Suppressor macrophage (primary cell): ENCODE measurements around the gene SCD.

Source experiments
- DNase-seq, 4 experiments: peaks; one replicate each; pipeline ENCODE4 v3.0.0-alpha.2; 2020 to 2022

SCD gene

DNA sequence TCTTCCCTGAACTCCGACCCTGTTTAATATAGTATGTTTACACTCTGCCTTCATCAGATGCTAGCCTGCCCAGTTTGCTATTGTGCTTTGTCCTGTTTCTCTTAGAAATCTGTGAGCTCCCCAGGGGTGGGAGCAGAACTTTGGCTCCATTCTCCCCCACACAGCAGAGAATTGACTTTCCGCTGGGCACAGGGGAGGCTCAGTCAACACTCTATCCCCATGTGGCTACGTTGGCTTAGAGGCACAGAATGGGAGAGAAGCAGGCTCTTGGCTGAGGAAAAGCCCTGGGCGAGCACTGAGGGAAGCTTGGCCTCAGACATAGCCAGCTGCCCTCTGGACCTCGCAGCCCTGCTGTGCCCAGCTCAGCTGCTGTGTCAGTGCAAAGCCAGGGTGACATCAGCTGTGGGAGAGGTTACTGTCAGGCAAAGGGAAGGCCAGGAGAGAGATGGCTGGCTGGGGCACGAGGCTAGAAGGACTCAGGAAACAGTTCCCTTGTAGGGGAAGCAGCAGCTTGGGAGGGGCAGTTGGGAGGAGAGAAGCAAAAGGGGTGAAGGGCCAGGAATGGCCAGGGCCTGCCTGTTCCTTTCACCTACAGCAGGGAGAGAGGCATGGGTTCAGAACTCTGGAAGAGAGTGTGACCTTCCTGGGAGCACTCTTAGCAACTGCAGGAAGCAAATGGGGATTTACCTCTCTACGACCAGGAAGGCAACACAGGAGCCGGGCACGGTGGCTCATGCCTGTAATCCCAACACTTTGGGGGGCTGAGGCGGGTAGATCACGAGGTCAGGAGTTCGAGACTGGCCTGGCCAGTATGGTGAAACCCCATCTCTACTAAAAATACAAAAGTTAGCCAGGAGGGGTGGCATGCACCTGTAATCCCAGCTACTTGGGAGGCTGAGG lies 5.8 kb upstream of the SCD start:
- DNase-seq: peak; percentile 81 to 92 (median 88)

DNA sequence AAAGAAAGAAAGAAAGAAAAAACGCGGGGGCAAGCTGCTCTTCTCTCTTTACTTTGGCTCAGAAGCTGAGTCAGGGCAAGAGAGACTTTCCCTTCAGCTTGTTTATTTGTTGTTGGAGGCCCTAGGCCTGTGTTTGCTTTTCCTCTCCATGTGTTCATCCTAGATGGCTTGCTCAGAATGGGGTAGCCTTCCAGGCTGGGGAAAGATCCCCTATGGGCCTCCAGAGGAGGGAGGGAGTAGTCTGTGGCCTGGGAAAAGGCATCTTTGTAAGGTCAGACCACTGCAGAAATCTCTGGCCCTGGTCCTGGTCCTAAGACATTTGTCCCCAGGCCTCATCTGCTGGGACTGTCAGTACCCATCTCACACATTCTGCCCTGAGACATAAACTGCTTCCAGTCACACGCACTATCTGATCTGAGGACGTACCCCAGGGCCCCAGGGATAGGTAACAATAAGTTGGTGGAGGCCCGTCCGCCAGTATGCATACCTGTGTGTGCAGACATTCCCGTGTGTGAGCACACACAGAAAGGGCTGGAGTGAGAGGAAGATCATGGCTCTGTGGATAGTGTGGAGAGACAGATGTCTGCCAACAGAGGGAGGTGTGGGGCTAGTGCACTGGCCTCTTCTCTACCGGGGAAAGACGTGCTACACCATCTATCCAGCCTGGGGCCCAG lies 4.9 kb upstream of the SCD start:
- DNase-seq: peak; percentile 46 to 76 (median 70)

DNA sequence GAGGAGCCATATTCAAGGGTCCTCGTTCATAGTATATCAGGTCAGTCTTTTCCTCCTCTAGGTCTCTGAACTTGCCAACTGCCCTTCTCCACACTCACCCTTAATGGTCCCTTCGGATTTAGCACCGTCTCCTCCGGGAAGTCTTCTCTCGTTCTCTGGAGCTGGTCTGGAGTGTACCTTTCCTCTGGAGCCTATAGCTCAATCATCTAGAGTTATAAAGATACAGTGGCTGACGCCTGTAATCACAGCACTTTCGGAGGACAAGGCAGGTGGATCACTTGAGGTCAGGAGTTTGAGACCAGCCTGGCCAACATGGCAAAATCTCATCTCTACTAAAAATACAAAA lies 4.4 kb upstream of the SCD start:
- DNase-seq: no peak

DNA sequence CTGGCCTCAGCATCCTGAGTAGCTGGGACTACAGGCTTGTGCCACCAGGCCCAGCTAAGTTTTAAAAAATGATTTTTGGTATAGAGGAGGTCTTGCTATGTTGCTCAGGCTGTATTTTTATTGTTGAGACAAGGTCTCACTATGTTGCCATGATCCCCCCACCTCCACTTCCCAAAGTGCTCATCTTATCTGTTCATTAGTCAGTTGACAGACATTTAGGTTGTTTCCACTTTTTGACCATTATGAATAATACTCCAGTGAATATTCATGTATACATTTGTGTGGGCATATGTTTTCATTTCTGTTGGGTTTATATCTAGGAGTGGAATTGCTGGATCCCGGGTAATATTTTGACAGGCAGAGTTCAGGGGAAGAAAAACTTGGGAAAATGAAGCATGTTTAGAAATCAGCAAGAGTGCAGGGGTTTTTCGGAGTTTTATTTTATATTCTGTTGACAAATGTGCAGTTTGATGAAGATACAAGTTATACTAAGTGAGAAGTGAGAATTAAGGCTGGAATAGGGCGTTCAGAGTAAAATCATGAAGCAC lies 2.7 kb upstream of the SCD start:
- no peak for DNase-seq

DNA sequence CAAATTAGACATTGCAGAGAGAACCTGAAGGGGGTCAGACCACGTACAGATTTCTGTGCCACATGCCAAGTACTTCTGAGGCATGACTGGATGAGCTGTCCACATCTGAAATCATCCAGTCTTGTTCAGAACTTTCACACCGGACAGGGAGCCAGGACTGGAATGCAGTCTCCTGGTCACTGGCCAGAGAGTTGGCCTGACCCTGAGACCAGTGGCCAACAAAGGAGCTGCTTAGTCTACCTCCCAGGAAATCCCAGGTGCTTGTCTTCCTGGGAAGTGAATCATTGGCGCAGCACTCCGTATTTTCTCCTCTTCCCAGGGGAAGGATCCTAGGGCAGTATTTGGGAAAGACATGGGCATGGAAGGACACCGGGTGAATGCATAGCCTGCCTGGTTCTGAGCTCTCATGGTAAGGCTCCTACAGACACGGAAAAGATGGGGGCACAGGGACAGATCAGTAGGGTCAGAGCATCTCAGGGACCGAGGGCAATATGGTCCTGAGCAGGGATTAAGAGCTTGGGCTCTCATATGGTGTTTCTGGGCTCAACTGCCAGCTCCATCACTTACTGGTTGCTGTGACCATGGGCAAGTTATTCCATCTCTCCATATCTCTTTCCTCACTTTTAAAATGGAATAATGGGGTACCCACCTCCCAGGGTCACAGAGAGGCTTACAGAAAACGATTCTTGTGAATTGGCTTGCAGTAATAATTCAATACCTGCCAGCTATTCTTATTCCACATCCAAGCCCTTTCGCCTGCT lies 1.3 kb upstream of the SCD start:
- DNase-seq: no peak

DNA sequence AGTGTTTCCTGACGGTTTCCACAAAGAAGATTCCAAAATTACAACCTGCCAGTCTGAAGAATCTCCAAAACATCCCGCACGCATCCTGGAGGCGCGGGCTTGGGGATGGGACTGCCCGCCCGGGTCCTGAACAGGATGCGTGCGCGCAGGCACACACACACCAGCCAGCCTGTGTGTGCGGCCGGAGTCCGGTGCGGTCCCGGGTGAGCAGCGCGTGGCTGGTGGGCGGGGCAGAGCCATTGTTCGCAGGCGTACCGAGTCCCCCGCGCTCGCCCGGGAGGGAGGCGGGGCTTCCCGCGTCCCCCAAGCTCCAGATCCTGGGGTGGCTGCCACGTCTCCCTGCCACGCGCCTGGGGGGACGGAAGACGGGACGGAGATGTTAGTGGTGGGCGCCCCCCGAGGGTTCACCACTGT lies 675 bp upstream of the SCD start:
- peak; percentile 73 to 92 (median 83) for DNase-seq

DNA sequence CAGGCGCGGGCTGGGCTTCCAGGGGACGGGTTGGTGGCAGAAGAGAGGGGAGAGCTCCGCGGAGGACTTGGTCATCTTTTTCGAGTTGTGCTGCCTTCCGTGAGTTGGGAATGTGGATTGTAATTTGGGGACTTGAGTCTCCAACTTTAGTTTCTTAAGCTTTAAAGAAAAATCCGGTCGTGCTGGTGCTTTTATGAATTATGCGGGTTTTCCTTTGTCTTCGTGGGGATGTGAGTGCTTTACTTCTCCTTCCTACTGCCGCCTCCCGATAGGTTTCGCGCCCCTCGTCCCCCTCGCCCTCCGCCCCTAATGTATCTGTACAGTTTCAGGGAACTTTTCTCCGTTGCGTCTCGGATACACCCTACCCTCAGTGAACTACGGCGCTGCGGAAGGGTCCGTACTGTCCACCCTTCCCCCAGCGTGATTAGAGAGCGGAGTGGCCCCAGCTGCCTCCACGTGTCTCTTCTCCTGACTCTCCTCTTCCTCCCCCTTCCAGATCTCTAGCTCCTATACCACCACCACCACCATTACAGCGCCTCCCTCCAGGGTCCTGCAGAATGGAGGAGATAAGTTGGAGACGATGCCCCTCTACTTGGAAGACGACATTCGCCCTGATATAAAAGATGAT lies 649 bp downstream of the SCD start:
- peak in 2 of 4 experiments; percentile 14 to 21 for DNase-seq

DNA sequence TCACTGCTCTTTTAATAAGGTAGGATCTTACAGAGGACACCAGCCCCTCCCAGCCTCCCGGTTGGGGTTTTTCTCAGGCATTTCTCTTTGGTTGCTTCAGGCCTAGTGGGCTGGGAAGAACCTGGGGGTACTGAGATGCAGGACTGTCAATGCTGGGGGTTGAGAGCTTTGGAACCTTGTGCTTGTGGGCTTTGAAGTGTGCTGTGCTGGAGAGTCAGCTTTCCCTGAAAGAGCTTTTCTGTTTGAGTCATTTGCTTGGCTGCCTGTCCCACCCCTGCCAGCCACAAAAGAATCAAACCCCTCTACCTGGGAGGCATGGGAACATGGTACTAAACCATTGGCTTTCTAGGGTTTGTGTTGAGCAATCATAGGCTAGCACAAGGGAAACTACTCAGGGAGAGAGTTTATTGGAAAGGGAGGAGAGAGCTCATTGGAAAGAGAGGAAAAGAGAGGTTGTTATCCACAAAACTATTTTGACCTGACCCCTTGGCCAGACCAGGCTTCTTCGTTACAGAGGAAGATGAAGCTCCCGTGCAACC lies 1.4 kb downstream of the SCD start:
- DNase-seq: no peak

DNA sequence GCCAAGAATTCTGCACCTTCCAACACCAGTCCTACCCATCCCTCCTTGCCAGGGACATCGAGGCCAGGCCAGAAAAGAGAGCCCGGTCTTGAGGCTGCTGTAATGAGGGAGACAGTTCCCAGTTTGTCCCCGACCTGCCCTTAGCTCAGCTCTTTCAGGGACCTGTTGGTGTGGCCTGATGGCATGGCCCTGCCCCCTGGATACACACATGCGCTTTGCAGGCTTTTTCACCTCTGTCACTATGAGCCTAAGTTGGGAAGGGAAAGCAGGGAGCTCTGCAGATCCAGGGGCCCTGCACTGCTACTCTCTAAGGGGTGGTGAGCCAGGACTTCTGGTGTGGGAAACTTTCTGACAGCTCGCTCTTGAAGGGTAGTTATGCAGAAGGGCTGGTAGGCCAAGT lies 2.1 kb downstream of the SCD start:
- DNase-seq: no peak

DNA sequence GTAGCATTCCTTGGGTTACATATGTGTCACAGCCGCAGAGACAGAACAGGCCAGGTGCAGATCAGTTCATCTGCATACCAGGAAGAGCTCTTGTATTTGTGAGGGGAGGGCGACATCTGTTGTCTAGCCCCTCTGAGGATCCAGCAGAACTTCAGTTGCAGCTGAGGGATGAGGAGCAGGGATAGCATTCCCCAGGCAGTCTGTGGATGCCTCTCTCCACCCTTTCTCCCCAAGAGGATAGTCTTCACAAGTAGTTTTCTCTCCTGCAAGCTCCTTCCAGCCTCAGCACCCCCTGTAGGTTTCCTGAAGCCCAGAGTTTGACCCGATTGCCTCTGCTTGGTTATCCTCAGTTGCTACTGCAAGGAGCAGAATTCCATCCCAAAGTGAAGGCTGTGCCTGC lies 2.6 kb downstream of the SCD start:
- DNase-seq: no peak

DNA sequence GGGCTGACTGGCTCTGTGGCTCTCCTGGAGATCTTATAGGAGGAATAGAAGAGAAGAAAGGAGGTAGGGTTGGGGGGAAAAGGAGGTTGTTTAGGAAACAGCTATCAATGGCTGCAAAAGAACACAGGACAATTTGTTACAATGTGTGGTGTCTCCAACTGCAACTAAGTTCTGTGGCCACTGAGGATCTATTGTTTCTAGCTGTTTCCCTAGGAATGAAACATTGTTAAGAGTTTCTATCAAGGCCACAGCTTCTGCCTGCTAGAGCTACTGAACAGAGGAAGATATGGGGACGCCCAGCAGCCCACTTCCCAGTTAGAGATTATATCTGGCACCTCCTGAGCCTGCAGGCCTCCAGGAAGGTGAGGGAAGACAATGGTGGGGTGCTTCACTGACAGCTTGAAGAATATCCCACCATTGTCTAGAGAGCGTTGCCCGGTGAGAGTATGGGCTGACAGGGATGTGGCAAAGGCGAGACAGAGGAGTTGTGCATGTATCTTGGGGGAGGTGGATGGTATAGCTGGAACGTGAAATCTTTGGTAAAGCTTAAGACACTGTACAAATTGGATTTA lies 4.0 kb downstream of the SCD start:
- no peak for DNase-seq

DNA sequence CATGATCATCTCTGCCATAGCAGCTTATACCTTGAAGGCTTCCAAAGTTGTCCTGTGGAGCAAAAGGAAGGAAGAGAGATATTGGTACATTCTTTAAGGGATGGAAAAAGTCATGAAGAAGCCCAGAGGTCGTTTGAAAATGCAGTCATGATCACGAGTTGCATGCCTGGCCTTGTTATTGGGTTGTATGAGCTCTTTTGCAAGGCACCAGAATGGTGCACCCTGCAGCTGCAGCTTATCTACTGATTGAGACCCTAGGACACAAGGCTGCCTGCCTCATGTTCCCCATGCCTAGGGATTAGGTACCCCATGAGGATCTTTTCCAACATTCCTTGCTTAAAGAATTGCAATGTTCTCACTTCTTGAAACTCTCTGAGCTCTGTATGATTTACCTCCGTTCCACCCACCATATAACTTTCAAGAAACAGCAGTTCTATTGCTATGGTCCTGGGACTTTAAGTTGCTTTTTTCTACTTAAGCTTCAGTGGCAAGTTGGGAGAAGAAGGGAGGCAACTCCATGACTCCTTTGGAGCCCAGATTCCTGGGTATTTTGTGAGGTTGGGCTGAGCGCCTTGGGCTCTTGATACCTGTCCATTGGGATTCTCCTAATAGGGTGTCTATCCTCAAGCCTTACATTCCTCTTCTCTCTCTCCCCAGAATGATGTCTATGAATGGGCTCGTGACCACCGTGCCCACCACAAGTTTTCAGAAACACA lies 6.9 kb downstream of the SCD start:
- DNase-seq: no peak

DNA sequence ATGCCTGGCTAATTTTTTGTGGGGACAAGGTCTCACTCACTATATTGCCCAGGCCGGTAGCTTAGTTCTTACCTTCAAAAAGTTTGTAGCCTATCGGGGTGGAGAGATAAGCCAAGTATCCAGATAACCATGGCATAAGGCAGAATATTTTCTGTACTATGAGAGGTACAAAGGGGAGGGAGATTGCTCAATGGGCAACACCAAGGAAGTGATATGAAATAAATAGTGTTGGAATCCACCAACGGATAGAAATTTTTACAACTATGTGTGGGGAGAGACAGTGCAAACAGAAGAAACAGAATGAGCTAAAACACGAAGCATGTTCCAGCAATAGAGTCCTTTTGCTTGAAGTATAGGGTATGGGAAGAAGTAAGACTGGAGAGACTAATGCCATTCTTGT lies 8.1 kb downstream of the SCD start:
- no peak for DNase-seq

DNA sequence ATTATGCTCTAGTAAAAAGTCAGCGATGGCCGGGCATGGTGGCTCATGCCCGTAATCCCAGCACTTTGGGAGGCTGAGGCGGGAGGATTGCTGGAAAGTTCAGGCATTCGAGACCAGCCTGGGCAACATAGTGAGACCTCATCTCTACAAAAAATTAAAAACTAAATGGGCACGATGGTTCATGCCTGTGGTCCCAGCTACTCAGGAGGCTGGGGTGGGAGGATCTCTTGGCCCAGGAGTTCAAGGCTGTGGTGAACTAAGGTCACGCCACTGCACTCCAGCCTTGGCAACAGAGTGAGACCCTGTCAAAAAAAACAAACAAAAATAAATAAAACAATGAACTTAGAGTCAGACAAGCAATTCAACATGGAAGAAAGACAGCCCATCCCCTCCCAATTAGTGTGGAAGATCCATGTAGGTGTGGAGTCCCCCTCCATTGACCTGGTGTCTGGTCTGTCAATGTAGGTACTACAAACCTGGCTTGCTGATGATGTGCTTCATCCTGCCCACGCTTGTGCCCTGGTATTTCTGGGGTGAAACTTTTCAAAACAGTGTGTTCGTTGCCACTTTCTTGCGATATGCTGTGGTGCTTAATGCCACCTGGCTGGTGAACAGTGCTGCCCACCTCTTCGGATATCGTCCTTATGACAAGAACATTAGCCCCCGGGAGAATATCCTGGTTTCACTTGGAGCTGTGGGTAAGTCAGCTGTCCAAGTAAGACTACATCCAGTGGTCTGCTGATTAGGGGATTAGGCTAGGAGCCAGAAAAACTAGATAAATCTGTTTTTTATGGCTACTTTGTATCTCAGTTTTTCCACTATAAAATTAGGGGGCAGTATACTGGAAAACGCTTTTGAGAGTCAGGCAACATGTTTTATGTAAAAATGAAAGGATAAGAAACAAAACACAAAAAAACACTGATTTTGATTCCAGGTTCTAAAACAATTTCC lies 9.3 kb downstream of the SCD start:
- no peak for DNase-seq

DNA sequence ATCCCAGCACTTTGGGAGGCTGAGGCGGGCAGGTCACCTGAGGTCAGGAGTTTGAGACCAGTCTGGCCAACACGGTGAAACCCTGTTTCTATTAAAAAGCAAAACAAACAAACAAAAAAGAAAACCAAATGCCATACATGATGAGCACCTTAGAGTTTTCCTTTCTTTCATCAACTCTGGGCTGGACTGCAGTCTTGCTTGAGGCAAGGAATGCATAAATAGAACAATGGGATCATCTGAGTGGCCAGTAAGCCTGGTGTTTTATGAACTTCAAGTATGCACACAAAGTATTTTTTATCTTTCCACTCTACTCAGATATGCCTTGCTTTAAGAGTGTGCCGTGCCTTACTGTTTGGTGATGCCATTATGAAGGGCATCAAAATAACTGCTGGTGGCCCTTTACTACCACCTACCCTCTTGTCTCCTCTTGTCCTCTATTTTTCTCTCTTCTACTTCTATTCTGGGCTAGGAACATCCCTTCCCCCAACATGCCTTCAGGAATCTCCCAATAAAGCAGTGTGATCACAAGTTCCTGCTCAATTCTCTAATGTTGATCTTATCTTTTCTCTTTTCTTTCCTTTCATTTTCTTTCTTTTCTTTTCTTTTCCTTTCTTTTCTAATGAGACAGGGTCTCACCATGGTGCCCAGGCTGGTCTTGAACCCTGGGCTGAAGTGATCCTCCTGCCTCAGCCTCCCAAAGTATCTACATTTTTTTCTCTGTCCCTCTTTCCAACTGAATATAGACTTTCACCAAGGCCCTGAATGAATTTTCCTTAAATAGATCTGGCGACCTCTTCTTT lies 10.2 kb downstream of the SCD start:
- no peak for DNase-seq

DNA sequence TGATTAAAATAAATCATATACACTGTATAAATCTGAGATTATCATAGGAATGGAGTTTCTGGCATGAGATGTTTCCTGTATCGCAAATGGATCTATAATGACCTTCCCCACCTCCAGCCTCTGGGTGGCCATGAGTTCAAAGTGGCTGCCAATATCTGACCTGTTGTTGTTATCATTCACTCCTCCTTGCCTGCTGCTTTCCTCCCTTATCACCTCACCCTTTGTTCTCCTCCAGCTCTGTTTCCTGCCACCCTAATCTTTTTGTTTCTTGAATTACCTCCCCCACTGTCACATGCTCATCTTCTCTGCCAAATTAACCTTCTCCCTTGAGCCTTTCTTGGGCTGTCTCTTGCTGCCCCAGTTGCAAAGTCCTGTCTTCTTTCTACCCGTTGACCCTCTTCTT lies 12.0 kb downstream of the SCD start:
- no peak for DNase-seq

DNA sequence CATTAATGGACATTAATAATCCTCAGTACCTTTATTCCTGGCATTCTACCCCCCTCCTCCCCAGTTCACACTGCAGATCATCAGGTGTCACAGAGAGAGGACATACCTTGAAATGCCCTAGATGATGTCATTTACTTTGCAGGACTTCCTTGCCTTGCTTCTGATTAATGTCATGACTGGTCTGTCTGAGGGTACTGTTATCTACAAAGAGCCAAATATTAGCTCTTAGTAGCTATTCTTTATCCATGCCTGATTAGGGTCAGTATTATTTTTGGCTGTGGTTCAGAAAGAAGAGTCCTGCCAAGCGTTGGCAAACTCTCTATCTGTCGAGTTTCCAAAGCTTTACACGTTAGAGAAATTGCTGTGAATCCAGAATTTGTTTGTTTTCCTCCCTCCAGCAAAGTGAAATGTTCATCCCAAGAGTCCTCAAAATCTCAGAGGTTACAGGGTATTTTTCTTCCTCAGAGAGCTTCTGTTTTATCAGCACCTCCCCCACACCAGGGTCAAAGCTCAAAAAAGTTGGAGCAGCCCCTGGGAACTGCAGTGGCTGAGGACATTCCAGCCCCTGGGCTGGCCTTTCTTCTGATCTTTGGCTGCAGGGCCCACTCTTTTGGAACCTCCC lies 12.6 kb downstream of the SCD start:
- DNase-seq: no peak

DNA sequence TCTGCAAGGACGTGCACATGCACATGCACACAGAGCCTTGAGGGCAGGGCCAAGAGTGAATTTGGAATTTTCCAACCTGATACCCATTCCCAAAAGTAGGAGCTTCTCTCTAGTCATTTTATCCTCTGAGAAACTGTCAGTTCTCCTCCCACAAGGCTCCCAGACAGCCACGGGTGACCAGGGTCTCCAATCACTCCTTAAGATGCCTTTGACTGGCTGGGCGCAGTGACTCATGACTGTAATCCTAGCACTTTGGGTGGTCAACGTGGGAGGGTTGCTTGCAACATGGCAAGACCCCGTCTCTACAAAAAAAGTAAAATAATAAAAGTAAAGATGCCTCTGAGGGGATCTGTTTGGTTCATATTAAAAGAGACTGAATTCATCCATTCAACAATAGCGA lies 13.2 kb downstream of the SCD start:
- no peak for DNase-seq
